IMR-90 (cell line): ENCODE measurements around the gene GTPBP4. TPM values are rescaled to one million over a fixed set of nuclear protein-coding genes. Genes with fewer than 3 reads are reported as not detected.

Experiments used
- ATAC-seq: fragments of 200-7000 bp; cut with Tn5 transposase; 2 replicates; pipeline ENCODE4 v1.9.1; 2020; ENCODE audit warnings: low read depth, mild to moderate bottlenecking, moderate library complexity
- BruUV-seq: library from RNA; stranded (reverse); fragments of 400-500 nt; replicated peaks from 2 replicates; lab custom pipeline; 2021; lab: Mats Ljungman, UMichigan
- CTCF ChIA-PET: fragments of 300-600 bp; formaldehyde crosslinking; extraction: SDS; loops from one replicate; lab custom pipeline; 2021; ENCODE audit warnings: antibody characterized with exemption; lab: Yijun Ruan, JAX
- POLR2A ChIA-PET: fragments of 300-600 bp; sonication (Branson Sonifier 250); formaldehyde crosslinking; loops from one replicate; lab custom pipeline; 2022; ENCODE audit warnings: antibody characterized with exemption; ENCODE audit not compliant: unreplicated experiment; lab: Charles Lee
- DNase-seq: peaks from one replicate; pipeline ENCODE4 v3.0.0; 2013
- H2AFZ ChIP-seq: replicated peaks from 2 replicates; pipeline ENCODE3; 2013; ENCODE audit warnings: low read length, mild to moderate bottlenecking; ENCODE audit not compliant: poor library complexity
- H2AK5ac ChIP-seq: 2 replicates; pipeline ENCODE4 v1.6.1; 2013; ENCODE audit warnings: low read depth, low read length, inconsistent platforms
- H2AK9ac ChIP-seq: replicated peaks from 2 replicates; pipeline ENCODE3; 2013; ENCODE audit warnings: mild to moderate bottlenecking, low read depth, low read length, moderate library complexity; ENCODE audit not compliant: poor library complexity
- H2BK120ac ChIP-seq: 2 replicates; pipeline ENCODE4 v1.6.1; 2013; ENCODE audit warnings: low read depth, low read length, inconsistent platforms
- H2BK15ac ChIP-seq: 3 replicates; pipeline ENCODE4 v1.6.1; 2013; ENCODE audit warnings: low read depth, low read length, inconsistent platforms
- H2BK20ac ChIP-seq: 2 replicates; pipeline ENCODE4 v1.6.1; 2013; ENCODE audit warnings: low read depth, mild to moderate bottlenecking, inconsistent platforms, low read length, moderate library complexity
- H2BK5ac ChIP-seq: 2 replicates; pipeline ENCODE4 v1.6.1; 2013; ENCODE audit warnings: mild to moderate bottlenecking, low read depth, low read length, inconsistent platforms; ENCODE audit not compliant: poor library complexity, severe bottlenecking
- H3K14ac ChIP-seq: replicated peaks from 2 replicates; pipeline ENCODE4 v1.6.1; 2013; ENCODE audit warnings: low read depth, low read length, inconsistent platforms
- H3K18ac ChIP-seq: 2 replicates; pipeline ENCODE4 v1.6.1; 2013; ENCODE audit warnings: low read depth, low read length, control low read depth
- H3K23ac ChIP-seq: 2 replicates; pipeline ENCODE4 v1.6.1; 2013; ENCODE audit warnings: low read depth, low read length, inconsistent platforms
- H3K27ac ChIP-seq: 2 replicates; pipeline ENCODE4 v1.5.1; 2013; ENCODE audit warnings: mild to moderate bottlenecking, control low read depth, low read length; ENCODE audit not compliant: insufficient read depth
- H3K27me3 ChIP-seq: 2 replicates; pipeline ENCODE4 v1.6.1; 2013; ENCODE audit warnings: low read length; ENCODE audit not compliant: control insufficient read depth, insufficient read depth
- H3K36me3 ChIP-seq: 2 replicates; pipeline ENCODE4 v1.6.1; 2013; ENCODE audit warnings: low read length, mixed read lengths; ENCODE audit not compliant: control insufficient read depth, insufficient read depth
- H3K4ac ChIP-seq: 2 replicates; pipeline ENCODE4 v1.6.1; 2013; ENCODE audit warnings: low read depth, low read length, inconsistent platforms
- H3K4me1 ChIP-seq: 2 replicates; pipeline ENCODE4 v1.6.1; 2013; ENCODE audit warnings: low read length, mixed read lengths; ENCODE audit not compliant: control insufficient read depth, insufficient read depth
- H3K4me2 ChIP-seq: 2 replicates; pipeline ENCODE4 v1.6.1; 2013; ENCODE audit warnings: low read depth, mild to moderate bottlenecking, control low read depth, low read length, moderate library complexity
- H3K4me3 ChIP-seq: 2 replicates; pipeline ENCODE4 v1.5.1; 2013; ENCODE audit warnings: low read depth, mild to moderate bottlenecking, control low read depth, low read length, moderate library complexity; ENCODE audit not compliant: insufficient read depth
- H3K56ac ChIP-seq: 2 replicates; pipeline ENCODE4 v1.6.1; 2013; ENCODE audit warnings: low read length, inconsistent platforms; ENCODE audit not compliant: insufficient read depth; ENCODE audit errors: extremely low read depth
- H3K79me1 ChIP-seq, 2 experiments: 2 replicates each; pipeline ENCODE4 v1.6.1; 2013; ENCODE audit warnings: low read length in 2 of 2, inconsistent platforms in 1 of 2, low read depth in 1 of 2
- H3K9ac ChIP-seq: 2 replicates; pipeline ENCODE4 v1.6.1; 2013; ENCODE audit warnings: low read depth, low read length, control low read depth
- H3K9me1 ChIP-seq: 2 replicates; pipeline ENCODE4 v1.6.1; 2013; ENCODE audit warnings: low read length, inconsistent platforms; ENCODE audit not compliant: insufficient read depth
- H3K9me3 ChIP-seq: 2 replicates; pipeline ENCODE4 v1.6.1; 2013; ENCODE audit warnings: low read length; ENCODE audit not compliant: control insufficient read depth, insufficient read depth
- H4K20me1 ChIP-seq: 2 replicates; pipeline ENCODE4 v1.6.1; 2013; ENCODE audit warnings: low read length, inconsistent platforms; ENCODE audit not compliant: insufficient read depth
- H4K5ac ChIP-seq: 2 replicates; pipeline ENCODE4 v1.6.1; 2013; ENCODE audit warnings: mild to moderate bottlenecking, low read depth, low read length, control low read depth
- H4K8ac ChIP-seq, 2 experiments: 2 replicates each; pipeline ENCODE4 v1.6.1; 2013; ENCODE audit warnings: low read depth in 2 of 2, low read length in 2 of 2, control low read depth in 1 of 2, inconsistent platforms in 1 of 2
- H4K91ac ChIP-seq: 2 replicates; pipeline ENCODE4 v1.6.1; 2013; ENCODE audit warnings: low read depth, low read length, inconsistent platforms; ENCODE audit not compliant: insufficient read depth
- CEBPB ChIP-seq: IDR thresholded peaks from 2 replicates; pipeline ENCODE4 v1.6.1; 2012; ENCODE audit warnings: low read depth, low read length, improper control_type of control experiment
- POLR2A ChIP-seq: IDR thresholded peaks from 2 replicates; pipeline ENCODE4 v1.6.1; 2012; ENCODE audit warnings: mild to moderate bottlenecking, low read depth, low read length
- WGBS, 2 experiments: methylation state at CpG; one replicate each; pipeline versions ENCODE4 v1.1.5 to v1.1.7; 2013; ENCODE audit warnings: missing lambda C conversion rate in 2 of 2; ENCODE audit not compliant: insufficient read length in 1 of 2; ENCODE audit errors: extremely low coverage in 2 of 2; 5-methylcytosine and 5-hydroxymethylcytosine counted together
- dilution Hi-C: fragments of 300-500 bp; cut with HindIII; formaldehyde crosslinking; loops from one replicate; pipeline ENCODE4 v1.14.3; 2018; ENCODE audit warnings: low sequenced_read_pairs; ENCODE audit not compliant: unreplicated experiment
- in situ Hi-C: fragments of 300-500 bp; cut with MboI; formaldehyde crosslinking; loops from 3 replicates; pipeline ENCODE4 v1.14.3; 2019; ENCODE audit warnings: low sequenced_read_pairs, inconsistent platforms, mixed read lengths
- intact Hi-C: fragments of 100-400 bp; cut with micrococcal nuclease; formaldehyde crosslinking; loops from 2 replicates; pipeline ENCODE4 v1.10.0; 2022
- polyA plus RNA-seq, 3 experiments: library from polyadenylated mRNA; depleted of rRNA; stranded (reverse); fragments of >200 nt; gene quantifications; 2 replicates each; pipeline ENCODE4 v1.2.3, GENCODE V29; 2012; ENCODE audit warnings: low replicate concordance in 1 of 3
- total RNA-seq: library from RNA; depleted of rRNA; stranded (reverse); fragments of >200 nt; gene quantifications from 2 replicates; pipeline ENCODE4 v1.2.3, GENCODE V29; 2012

GTPBP4 gene
- total and polyA plus RNA-seq, 2 of the 4 experiments (the other 2 are of a cell fraction): 46.2 to 48.6 TPM

- no peak overlapping the region for H4K8ac ChIP-seq
- no peaks in the 10 kb centered on the region for H3K9me3 ChIP-seq
- H3K27ac ChIP-seq: no peak overlapping the region
- H3K56ac ChIP-seq: no peak overlapping the region
- no peak overlapping the region for H3K14ac ChIP-seq
- in situ Hi-C loops: no loop called here
- H2BK15ac ChIP-seq: no peak overlapping the region
- H3K18ac ChIP-seq: no peak overlapping the region
- H3K4ac ChIP-seq: no peak overlapping the region
- H4K5ac ChIP-seq: no peak overlapping the region
- H3K23ac ChIP-seq: no peak overlapping the region
- H2AK9ac ChIP-seq: no peak overlapping the region
- BruUV-seq: no TSS peak
- peaks cover 11% of the 10 kb centered on the region for H3K36me3 ChIP-seq
- dilution Hi-C loops: no loop called here
- CTCF ChIA-PET: interaction anchor here (0.6 kb wide), 1 partner anchor 8 kb away, joined by 4 read pairs; no protein-coding TSS in a partner anchor
- DNase-seq: no peak
- ATAC-seq: no peak
- H4K20me1 ChIP-seq: peaks cover 34% of the 10 kb centered on the region
- H3K9me1 ChIP-seq: peaks cover 8% of the 10 kb centered on the region; the same call in 1 of the 2 replicates
- no peak overlapping the region for H2BK120ac ChIP-seq
- no peak overlapping the region for H2BK20ac ChIP-seq
- no peak overlapping the region for H2AFZ ChIP-seq
- WGBS, 2 experiments: 0% methylated on average over 1 of the region's 4 CpGs; no CpG with 5 or more reads in 1 of the 2 experiments
- H3K4me1 ChIP-seq: peaks cover 2% of the 10 kb centered on the region; the same call in 1 of the 2 replicates
- no peak overlapping the region for H3K4me3 ChIP-seq
- no peak overlapping the region for H2AK5ac ChIP-seq
- peak; percentile 48; the same call in 1 of the 2 replicates for TF ChIP-seq POLR2A
- no peak for TF ChIP-seq CEBPB
- H2BK5ac ChIP-seq: no peak overlapping the region
- peaks cover 18 to 52% of the 10 kb centered on the region in 2 experiments for H3K79me1 ChIP-seq
- H3K4me2 ChIP-seq: no peak overlapping the region
- no peak overlapping the region for H4K91ac ChIP-seq
- intact Hi-C loops: no loop called here
- H3K27me3 ChIP-seq: no peaks in the 10 kb centered on the region
- POLR2A ChIA-PET: no interaction called here
- H3K9ac ChIP-seq: no peak overlapping the region
Observed at GRCh38 chr10:1044964-1045363, 56.7 kb downstream of the GTPBP4 start.
